Measurements from ENCODE around the gene PCDH10.

Gene PCDH10

GRCh38 chr4:133148690-133149363 lies at the start of gene PCDH10:
PCDH10 (plus strand) TSS chr4:133149294; CDS start chr4:133150141, 847 bp downstream.
- peak; percentile 75 for DNase-seq

GRCh38 chr4:133102043-133102442 lies 47.1 kb upstream of the PCDH10 start:
- DNase-seq, result no peak

GRCh38 chr4:133102612-133103409 lies 46.3 kb upstream of the PCDH10 start:
- DNase-seq, result no peak

- no peak for DNase-seq
Observed at GRCh38 chr4:133112641-133113040, 36.5 kb upstream of the PCDH10 start.

GRCh38 chr4:133124746-133125145 lies 24.3 kb upstream of the PCDH10 start:
- no peak for DNase-seq

GRCh38 chr4:133127500-133127899 lies 21.6 kb upstream of the PCDH10 start:
- no peak for DNase-seq

GRCh38 chr4:133129237-133129636 lies 19.9 kb upstream of the PCDH10 start:
- no peak for DNase-seq

GRCh38 chr4:133130171-133130570 lies 18.9 kb upstream of the PCDH10 start:
- DNase-seq, result no peak

GRCh38 chr4:133131829-133132460 lies 17.1 kb upstream of the PCDH10 start:
- no peak for DNase-seq

GRCh38 chr4:133136833-133137232 lies 12.3 kb upstream of the PCDH10 start:
- no peak for DNase-seq

GRCh38 chr4:133137571-133137970 lies 11.5 kb upstream of the PCDH10 start:
- no peak for DNase-seq

- DNase-seq, result no peak
Observed at GRCh38 chr4:133143775-133144430, 5.2 kb upstream of the PCDH10 start.

- no peak for DNase-seq
Observed at GRCh38 chr4:133145241-133145640, 3.9 kb upstream of the PCDH10 start.

GRCh38 chr4:133145758-133146573 lies 3.1 kb upstream of the PCDH10 start:
- DNase-seq, result no peak

- DNase-seq, result peak; percentile 50
Observed at GRCh38 chr4:133146574-133147241, 2.4 kb upstream of the PCDH10 start.

GRCh38 chr4:133147286-133147821 lies 1.7 kb upstream of the PCDH10 start:
- no peak for DNase-seq

- DNase-seq, result no peak
Observed at GRCh38 chr4:133147921-133148689, 989 bp upstream of the PCDH10 start.

- DNase-seq, result no peak
Observed at GRCh38 chr4:133149364-133149695, 236 bp downstream of the PCDH10 start.

- no peak for DNase-seq
Observed at GRCh38 chr4:133149932-133150471, 908 bp downstream of the PCDH10 start.

- DNase-seq, result no peak
Observed at GRCh38 chr4:133150486-133151340, 1.6 kb downstream of the PCDH10 start.
